GM18502 (cell line): Measurements from ENCODE around the gene EP300.

Source experiments
- ATAC-seq: cut with Tn5 transposase; IDR thresholded peaks from one replicate; pipeline ENCODE4 v1.9.1; 2021; ENCODE audit warnings: mild to moderate bottlenecking; ENCODE audit not compliant: unreplicated experiment, poor library complexity

EP300 gene

GRCh38 chr22:41198027-41198580, 105.7 kb downstream of the EP300 start:
- no peak for ATAC-seq

GRCh38 chr22:41201141-41201540, 108.7 kb downstream of the EP300 start:
- no peak for ATAC-seq

- ATAC-seq = no peak
Measured at GRCh38 chr22:41203118-41203517, 110.7 kb downstream of the EP300 start.

- ATAC-seq = no peak
Measured at GRCh38 chr22:41204066-41204465, 111.7 kb downstream of the EP300 start.

GRCh38 chr22:41204992-41205900, 112.9 kb downstream of the EP300 start, which contains the start of gene L3MBTL2:
Gene L3MBTL2, plus strand, starts transcription at chr22:41205312. Its CDS starts 51 bp downstream, at chr22:41205363.
- peak; percentile 98 for ATAC-seq

GRCh38 chr22:41206719-41207118, 114.3 kb downstream of the EP300 start:
- no peak for ATAC-seq

GRCh38 chr22:41215409-41215808, 123.0 kb downstream of the EP300 start:
- ATAC-seq = no peak

GRCh38 chr22:41215926-41216325, 123.5 kb downstream of the EP300 start:
- ATAC-seq = no peak

GRCh38 chr22:41216984-41217383, 124.6 kb downstream of the EP300 start:
- ATAC-seq = no peak

- ATAC-seq = no peak
Measured at GRCh38 chr22:41217553-41218157, 125.3 kb downstream of the EP300 start.

GRCh38 chr22:41222846-41223507, 130.6 kb downstream of the EP300 start:
- ATAC-seq = no peak

GRCh38 chr22:41223535-41223934, 131.1 kb downstream of the EP300 start:
- no peak for ATAC-seq

- ATAC-seq = no peak
Measured at GRCh38 chr22:41226723-41227655, 134.6 kb downstream of the EP300 start.

- no peak for ATAC-seq
Measured at GRCh38 chr22:41229215-41229614, 136.8 kb downstream of the EP300 start.
